Measurements from ENCODE around the gene TOR1AIP1. TPM values are rescaled to one million over a fixed set of nuclear protein-coding genes. Genes with fewer than 3 reads are reported as not detected.

Gene TOR1AIP1
- total RNA-seq, 1 experiment from 2014 or later: 50.6 TPM

DNA sequence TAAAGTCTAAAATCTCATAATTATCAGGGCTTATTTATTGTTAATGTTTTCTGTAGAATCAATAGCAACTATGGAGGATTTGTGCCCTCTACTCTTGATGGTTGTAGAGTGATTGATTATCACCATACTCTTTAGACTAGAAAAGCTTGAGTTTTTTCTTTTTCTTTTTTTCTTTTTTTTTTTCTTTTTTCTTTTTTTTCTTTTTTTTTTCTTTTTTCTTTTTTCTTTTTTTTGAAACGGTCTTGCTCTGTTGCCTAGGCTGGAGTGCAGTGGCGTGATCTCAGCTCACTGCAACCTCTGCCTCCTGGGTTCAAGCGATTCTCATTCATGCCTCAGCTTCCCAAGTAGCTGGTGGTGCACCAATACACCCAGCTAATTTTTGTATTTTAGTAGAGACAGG, 29.7 kb downstream of the TOR1AIP1 start:
- Histone ChIP-seq H3K4me1 (replicated peaks) (no peaks in the 10 kb centered on the region), H3K4me3 (no peak overlapping the region), H3K36me3 (peaks cover 42% of the 10 kb centered on the region), H3K27ac (no peak overlapping the region), H3K9me3 (replicated peaks) (no peaks in the 10 kb centered on the region), H3K27me3 (replicated peaks) (no peaks in the 10 kb centered on the region)
- DNase-seq (ENCODE audit: low read depth in 1 of 2, low spot score in 2 of 2): no peak

DNA sequence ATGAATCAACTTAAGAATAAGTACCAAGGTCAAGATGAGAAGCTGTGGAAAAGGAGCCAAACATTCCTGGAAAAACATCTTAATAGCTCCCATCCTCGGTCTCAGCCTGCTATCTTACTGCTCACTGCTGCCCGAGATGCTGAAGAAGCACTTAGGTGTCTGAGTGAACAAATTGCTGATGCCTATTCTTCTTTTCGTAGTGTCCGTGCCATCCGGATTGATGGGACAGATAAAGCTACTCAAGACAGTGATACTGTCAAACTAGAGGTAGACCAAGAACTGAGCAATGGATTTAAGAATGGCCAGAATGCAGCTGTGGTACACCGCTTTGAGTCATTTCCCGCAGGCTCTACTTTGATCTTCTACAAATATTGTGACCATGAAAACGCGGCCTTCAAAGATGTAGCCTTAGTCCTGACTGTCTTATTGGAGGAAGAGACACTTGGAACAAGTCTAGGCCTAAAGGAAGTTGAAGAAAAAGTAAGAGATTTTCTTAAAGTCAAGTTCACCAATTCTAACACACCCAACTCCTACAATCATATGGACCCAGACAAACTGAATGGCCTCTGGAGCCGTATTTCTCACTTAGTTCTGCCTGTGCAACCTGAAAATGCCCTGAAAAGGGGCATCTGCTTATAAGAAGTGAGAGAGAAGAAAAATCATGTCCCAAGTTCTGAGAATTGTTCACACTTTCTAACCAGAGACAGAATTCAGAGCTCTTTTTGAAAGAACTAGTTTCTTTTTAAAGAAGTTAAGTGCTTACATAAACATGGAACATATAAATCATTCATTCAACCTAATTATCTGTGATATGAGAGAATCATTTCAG, 35.7 kb downstream of the TOR1AIP1 start:
- no peak overlapping the region for H3K27ac ChIP-seq

DNA sequence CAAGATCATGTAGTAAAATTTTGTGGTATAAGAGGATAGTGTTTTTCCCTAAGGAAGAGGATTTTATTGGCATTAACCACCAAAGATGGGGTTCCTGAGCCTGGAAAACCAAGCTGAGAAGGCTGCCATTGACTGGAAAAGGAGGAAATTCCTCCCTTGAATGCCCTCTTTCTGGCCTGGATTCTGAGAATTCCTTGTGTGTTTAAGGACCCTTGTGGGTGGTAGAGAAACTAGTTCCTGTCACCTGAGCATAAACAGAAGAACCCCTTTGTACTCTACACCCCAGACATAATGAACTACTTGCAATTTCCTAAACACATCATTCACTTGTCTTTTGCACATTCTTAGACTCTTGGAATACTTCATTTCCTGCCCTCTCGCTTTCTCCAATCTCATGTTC, 39.4 kb downstream of the TOR1AIP1 start:
- Histone ChIP-seq H3K27me3 (replicated peaks) (0 out of 2 replicates have a peak, but pooled peaks cover 3% of the 10 kb centered on the region), H3K9me3 (replicated peaks) (no peaks in the 10 kb centered on the region), H3K36me3 (peaks cover 27% of the 10 kb centered on the region), H3K27ac (no peak overlapping the region), H3K4me3 (no peak overlapping the region), H3K4me1 (replicated peaks) (no peaks in the 10 kb centered on the region)
- no peak for DNase-seq (ENCODE audit: low read depth in 1 of 2, low spot score in 2 of 2)

More for the DNA sequence above, 35.7 kb downstream of the TOR1AIP1 start:
- no peak for DNase-seq (ENCODE audit: low read depth in 1 of 2, low spot score in 2 of 2)
- Histone ChIP-seq H3K9me3 (replicated peaks) (no peaks in the 10 kb centered on the region), H3K4me3 (no peak overlapping the region), H3K27me3 (replicated peaks) (no peaks in the 10 kb centered on the region), H3K36me3 (peaks cover 39% of the 10 kb centered on the region), H3K4me1 (replicated peaks) (no peaks in the 10 kb centered on the region)

DNA sequence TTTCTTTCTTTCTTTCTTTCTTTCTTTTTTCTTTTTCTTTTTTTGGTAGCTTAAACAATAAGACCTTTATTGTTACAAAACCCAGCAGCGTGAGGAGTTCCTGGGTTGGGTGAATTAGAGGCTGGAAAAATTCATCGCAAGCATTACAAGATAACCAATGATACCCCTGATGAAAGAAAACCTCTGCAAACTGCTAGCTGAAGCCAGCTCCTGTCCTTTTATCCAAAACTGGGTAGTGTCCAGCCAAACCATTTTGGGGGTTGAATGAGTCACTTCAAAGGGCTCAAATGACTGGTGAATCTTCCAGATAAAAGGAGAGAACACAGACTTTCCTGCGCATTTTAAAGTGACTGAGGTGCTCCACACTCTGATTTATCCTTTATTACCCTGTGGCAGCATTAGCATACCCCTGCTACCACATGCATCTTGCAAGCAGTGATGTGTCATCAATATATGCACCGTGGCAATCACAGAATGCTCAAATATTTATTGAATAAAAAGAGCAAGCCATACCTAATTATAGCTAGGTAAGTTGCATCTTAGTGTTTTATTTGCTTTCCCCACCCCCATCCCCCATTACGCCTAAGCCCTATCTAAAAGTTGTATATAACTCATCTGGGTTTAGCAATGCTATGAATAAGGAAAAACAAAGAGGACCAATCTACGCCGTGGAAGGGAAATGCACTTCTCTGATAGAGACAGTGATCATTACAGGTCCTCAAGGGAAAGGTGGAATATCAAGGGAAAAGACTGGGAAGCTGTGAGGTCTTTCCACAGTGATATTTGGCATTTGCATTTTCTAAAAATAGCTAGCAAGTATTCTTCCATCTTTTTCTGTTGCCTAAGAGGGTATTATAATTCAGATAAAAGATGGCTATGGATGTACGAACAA, 40.1 kb downstream of the TOR1AIP1 start:
- Histone ChIP-seq H3K4me3 (no peak overlapping the region), H3K36me3 (peaks cover 27% of the 10 kb centered on the region), H3K27me3 (replicated peaks) (0 out of 2 replicates have a peak, but pooled peaks cover 3% of the 10 kb centered on the region), H3K27ac (no peak overlapping the region), H3K4me1 (replicated peaks) (no peaks in the 10 kb centered on the region), H3K9me3 (replicated peaks) (no peaks in the 10 kb centered on the region)
- no peak for DNase-seq (ENCODE audit: low read depth in 1 of 2, low spot score in 2 of 2)

DNA sequence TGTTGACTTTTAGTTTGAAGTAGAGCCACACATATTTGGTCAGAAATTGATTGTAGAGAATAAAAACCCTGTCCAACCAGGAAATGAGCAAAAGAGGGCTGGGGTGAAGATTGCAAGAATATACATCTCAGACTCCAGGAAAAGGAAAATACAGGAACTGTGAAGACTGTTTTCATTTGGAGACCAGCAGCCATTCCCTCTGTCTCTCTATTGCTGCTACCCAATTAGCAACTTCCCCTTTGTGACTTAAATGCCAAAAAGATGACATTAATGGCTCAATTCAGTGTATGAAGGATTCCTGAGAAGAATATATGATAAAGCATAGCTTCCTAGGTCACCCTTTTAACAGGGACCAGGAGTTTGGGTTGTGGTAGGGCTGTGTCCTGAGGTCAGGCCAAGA, 40.9 kb downstream of the TOR1AIP1 start:
- Histone ChIP-seq H3K27ac (no peak overlapping the region), H3K4me3 (no peak overlapping the region), H3K27me3 (replicated peaks) (0 out of 2 replicates have a peak, but pooled peaks cover 3% of the 10 kb centered on the region), H3K9me3 (replicated peaks) (no peaks in the 10 kb centered on the region), H3K36me3 (peaks cover 19% of the 10 kb centered on the region), H3K4me1 (replicated peaks) (no peaks in the 10 kb centered on the region)
- DNase-seq (ENCODE audit: low read depth in 1 of 2, low spot score in 2 of 2): no peak

DNA sequence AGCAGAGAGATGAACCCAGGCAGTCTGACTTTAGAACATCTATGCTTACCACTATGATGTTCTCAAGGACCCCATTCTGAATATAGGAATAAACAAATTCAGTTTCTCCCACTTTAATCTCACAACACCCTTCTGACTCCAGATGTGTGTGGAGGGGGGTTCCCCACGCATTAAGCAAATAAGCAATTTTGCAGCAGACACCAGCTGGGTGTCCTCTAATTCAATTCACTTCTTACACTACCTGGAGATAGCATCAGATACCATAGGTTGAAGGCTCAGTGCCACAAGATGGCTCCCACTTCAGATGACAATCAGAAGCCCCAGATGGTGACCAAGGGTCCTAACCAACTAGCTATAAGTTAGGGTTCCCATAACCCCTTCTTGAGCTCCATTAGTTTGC, 42.2 kb downstream of the TOR1AIP1 start:
- no peak for DNase-seq (ENCODE audit: low read depth in 1 of 2, low spot score in 2 of 2)
- H3K4me1 ChIP-seq (replicated peaks): no peaks in the 10 kb centered on the region
- H3K36me3 ChIP-seq: peaks cover 7% of the 10 kb centered on the region; the same call in 1 of the 2 replicates
- 0 out of 2 replicates have a peak, but pooled peaks cover 3% of the 10 kb centered on the region for H3K27me3 ChIP-seq (replicated peaks)
- H3K4me3 ChIP-seq: no peak overlapping the region
- H3K9me3 ChIP-seq (replicated peaks): no peaks in the 10 kb centered on the region
- H3K27ac ChIP-seq: no peak overlapping the region

DNA sequence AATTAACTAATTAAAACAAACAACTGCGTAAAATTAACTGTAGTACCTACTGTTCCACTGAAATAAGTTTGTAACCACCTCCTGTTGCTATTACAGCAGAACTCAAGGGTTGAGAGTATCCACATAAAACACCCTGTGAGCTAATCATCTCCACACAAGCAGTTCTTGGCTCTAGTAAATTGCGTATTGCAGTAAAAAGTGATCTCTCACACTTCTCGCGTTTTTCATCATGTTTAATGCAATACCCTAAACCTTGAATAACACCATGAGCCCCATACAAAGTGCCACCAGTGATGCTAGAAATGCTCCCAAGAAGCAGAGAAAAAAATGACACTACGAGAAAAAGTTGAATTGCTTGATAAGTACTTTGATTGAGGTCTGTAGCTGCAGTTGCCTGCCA, 43.2 kb downstream of the TOR1AIP1 start:
- 0 out of 2 replicates have a peak, but pooled peaks cover 5% of the 10 kb centered on the region for H3K36me3 ChIP-seq
- no peaks in the 10 kb centered on the region for H3K9me3 ChIP-seq (replicated peaks)
- DNase-seq (ENCODE audit: low read depth in 1 of 2, low spot score in 2 of 2): no peak
- no peak overlapping the region for H3K27ac ChIP-seq
- 0 out of 2 replicates have a peak, but pooled peaks cover 3% of the 10 kb centered on the region for H3K27me3 ChIP-seq (replicated peaks)
- H3K4me3 ChIP-seq: no peak overlapping the region
- no peaks in the 10 kb centered on the region for H3K4me1 ChIP-seq (replicated peaks)

DNA sequence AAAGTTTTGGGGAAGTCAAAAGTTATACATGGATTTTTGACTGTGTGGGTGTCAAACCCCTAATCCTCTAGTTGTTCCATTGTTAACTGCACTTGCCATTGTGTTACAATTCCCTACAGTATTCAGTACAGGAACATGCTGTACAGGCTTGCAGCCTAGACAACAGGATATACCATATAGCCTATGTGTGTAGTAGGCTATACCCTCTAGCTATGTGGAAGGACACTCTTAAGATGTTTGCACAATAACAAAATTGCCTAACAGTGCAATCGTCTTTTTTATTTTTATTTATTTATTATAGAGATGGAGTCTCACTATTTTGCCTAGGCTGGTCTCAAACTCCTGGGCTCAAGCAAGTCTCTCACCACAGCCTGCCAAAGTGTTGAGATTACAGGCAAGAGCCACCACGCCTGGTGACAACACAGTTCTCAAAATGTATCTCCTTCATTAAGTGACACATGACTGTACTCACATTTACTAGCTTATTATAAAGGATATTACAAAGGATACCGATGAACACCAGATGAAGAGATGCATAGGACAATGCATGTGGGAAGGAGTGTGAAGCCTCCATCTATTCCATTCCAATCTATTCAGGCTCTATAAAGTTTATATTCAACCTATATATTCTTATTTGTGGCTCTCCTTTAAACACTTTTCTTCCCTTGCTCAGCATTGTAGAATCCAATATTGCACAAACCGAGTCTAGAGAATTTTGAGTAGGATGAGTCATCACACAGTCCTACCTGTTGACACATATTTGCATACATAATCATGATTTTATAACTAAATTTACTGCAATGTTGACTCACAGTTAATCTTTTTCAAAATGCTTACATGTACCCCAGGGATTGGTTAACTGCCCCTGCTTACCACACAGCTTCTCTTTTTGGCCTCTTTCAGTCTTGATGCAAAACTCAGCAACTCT, 44.1 kb downstream of the TOR1AIP1 start:
- Histone ChIP-seq H3K4me3 (no peak overlapping the region), H3K36me3 (0 out of 2 replicates have a peak, but pooled peaks cover 2% of the 10 kb centered on the region), H3K4me1 (replicated peaks) (no peaks in the 10 kb centered on the region), H3K27ac (no peak overlapping the region), H3K27me3 (replicated peaks) (0 out of 2 replicates have a peak, but pooled peaks cover 3% of the 10 kb centered on the region), H3K9me3 (replicated peaks) (no peaks in the 10 kb centered on the region)
- DNase-seq (ENCODE audit: low read depth in 1 of 2, low spot score in 2 of 2): no peak

DNA sequence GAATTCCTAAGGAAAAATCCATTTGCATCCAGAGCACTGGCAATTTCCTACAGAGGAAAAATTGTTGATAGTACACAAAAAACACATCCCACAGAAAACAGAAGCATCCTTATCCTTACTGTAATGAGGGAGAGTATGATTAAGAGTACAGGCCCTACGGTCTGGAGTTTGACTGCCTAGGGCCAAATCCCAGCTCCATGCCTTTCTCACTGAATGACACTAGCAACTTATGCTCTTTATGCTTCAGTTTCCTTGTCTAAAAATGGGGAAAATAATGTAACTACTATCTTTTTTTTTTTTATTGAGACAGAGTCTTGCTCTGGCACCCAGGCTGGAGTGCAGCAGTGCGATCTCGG, 44.7 kb downstream of the TOR1AIP1 start:
- no peaks in the 10 kb centered on the region for H3K36me3 ChIP-seq
- H3K9me3 ChIP-seq (replicated peaks): no peaks in the 10 kb centered on the region
- H3K4me1 ChIP-seq (replicated peaks): no peaks in the 10 kb centered on the region
- 0 out of 2 replicates have a peak, but pooled peaks cover 3% of the 10 kb centered on the region for H3K27me3 ChIP-seq (replicated peaks)
- H3K27ac ChIP-seq: no peak overlapping the region
- no peak for DNase-seq (ENCODE audit: low read depth in 1 of 2, low spot score in 2 of 2)
- H3K4me3 ChIP-seq: no peak overlapping the region

DNA sequence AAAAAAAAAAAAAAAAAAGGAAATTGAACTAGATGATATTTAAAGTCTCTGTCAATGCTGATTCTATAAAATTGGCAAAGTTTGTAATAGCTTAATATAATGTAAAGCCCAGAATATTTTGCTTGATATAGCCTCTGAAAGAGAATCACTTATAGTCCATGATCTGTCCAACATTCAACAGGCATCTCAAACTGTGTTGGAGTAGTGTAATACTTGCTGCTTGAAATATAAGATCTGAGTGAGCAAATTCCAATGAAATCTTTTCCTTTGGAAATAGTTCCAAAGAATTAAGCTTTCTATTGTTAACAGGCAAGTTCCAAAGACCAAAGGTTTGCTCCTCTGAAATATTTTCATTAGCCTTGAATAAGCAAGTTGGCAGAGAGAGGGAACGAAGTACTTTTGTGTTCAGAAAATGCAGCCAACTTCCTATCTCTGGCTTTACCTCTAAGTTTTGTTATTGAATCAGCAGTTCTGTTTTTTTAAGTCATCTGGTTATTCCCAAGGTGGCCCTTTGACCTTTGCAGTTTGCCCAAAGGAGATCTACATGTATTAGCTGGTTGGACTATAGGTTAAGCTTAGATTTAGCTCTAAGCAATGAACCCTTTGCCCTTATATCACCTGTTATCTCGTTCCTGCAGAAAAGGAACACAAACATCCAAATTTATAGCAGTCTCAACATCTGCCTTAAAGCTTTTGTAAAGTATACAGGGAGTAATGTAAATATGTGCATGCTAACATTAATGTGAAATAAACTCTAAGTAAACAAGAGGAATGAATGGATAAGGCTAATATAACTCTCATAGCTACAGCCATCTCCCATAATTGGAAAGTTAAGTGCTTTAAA, 48.1 kb downstream of the TOR1AIP1 start:
- Histone ChIP-seq H3K27me3 (replicated peaks) (0 out of 2 replicates have a peak, but pooled peaks cover 3% of the 10 kb centered on the region), H3K9me3 (replicated peaks) (no peaks in the 10 kb centered on the region), H3K4me3 (no peak overlapping the region), H3K27ac (no peak overlapping the region), H3K4me1 (replicated peaks) (no peaks in the 10 kb centered on the region), H3K36me3 (no peaks in the 10 kb centered on the region)
- no peak for DNase-seq (ENCODE audit: low read depth in 1 of 2, low spot score in 2 of 2)

DNA sequence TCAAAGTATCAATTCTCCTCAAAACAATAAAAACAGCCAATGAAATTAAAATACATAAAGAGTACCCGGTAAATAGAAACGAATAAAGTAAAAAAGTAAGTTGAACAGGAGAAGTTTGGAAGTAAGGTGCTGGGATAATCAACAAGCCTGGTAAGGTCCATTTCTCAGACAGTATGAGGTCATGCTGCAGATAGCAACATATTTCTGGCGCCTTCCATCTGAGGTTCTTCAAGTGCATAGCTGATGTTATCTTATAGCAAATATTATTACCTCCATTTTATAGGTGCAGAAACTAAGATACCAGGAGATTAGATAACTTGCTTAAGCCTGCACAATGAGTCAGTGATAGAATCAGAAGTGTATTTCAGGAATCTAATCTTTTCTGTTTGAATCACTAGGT, 48.8 kb downstream of the TOR1AIP1 start:
- DNase-seq (ENCODE audit: low read depth in 1 of 2, low spot score in 2 of 2): no peak
- no peaks in the 10 kb centered on the region for H3K9me3 ChIP-seq (replicated peaks)

DNA sequence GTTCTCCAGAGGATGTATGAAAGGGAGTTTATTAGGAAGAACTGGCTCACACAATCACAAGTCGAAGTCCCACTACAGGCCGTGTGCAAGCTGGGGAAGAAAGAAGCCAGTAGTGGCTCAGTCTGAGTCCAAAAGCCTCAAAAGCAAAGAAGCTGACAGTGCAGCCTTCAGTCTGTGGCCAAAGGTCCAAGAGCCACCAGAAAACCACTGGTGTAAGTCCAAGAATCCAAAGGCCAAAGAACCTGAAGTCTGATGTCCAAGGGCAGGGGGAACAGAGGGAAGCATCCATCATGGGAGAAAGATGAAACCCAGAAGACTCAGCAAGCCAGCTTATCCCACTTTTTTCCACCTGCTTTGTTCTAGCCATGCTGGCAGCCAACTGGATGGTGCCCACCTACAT, 51.1 kb downstream of the TOR1AIP1 start:
- Histone ChIP-seq H3K9me3 (replicated peaks) (no peaks in the 10 kb centered on the region), H3K27me3 (replicated peaks) (peaks cover 7% of the 10 kb centered on the region), H3K27ac (no peak overlapping the region), H3K4me1 (replicated peaks) (no peaks in the 10 kb centered on the region), H3K36me3 (no peaks in the 10 kb centered on the region), H3K4me3 (no peak overlapping the region)
- no peak for DNase-seq (ENCODE audit: low read depth in 1 of 2, low spot score in 2 of 2)

More for the DNA sequence above, 48.8 kb downstream of the TOR1AIP1 start:
- Histone ChIP-seq H3K4me1 (replicated peaks) (no peaks in the 10 kb centered on the region), H3K27me3 (replicated peaks) (no peaks in the 10 kb centered on the region; the same call in 1 of the 2 replicates), H3K36me3 (no peaks in the 10 kb centered on the region), H3K4me3 (no peak overlapping the region), H3K27ac (no peak overlapping the region)
